GM19468 (cell line): Measurements from ENCODE around the gene MPZ.
A peak's percentile ranks its signal among the peaks of the same experiment; 100 is the strongest.
"Not testable (repeated sequence)": the region's sequence is repeated elsewhere in the genome, so short reads cannot be mapped to it uniquely, and the experiment has no call there.

Experiments
- ATAC-seq: cut with Tn5 transposase; IDR thresholded peaks from one replicate; pipeline ENCODE4 v1.9.1; 2021; ENCODE audit warnings: mild to moderate bottlenecking, moderate library complexity, moderate number of reproducible peaks; ENCODE audit not compliant: unreplicated experiment; ENCODE audit errors: extremely low read depth

MPZ gene

DNA sequence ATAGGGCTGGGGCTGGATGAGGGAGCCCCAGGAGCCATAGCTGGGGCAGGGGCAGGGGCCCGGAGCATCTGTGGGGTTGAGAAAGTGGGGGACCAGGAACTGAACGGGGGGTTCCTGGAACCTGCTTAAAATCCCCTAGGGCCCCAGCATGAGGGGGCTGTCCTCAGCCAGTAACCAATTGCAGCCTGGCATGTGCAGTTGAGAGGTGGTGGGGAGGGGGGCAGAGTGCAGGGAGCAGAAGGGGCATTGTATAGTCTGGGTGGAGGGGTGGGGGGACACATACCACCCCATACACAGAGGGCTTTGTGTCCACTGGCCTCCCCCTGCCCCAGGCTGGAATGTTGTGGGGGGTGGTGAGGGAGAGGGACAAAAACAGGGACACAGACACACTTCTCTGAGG is at the start of gene MPZ:
Gene MPZ (minus strand): TSS at position 101 of the 400 bp plus-strand sequence. CDS start 63 bp downstream, at position 38.
- no peak for ATAC-seq

DNA sequence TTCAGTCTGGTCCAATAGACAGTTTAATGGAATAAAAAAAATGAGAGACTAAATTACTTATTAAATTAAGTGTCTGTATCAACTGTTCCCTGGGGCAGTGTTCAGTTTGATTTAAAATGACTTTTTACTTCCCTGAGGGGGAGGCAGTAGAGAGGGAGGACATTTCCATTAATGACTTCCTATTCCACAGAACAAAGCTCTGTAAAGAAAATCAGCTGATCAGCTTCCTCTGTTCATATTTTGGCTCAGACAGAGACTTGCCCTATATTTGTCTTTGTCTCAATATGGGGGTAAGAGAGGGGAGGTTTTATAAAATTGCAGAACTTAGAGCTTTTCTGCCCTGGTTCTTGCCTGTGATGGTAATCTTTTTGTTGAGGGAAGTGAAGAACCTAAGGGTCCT is 49.5 kb upstream of the MPZ start:
- ATAC-seq = no peak

DNA sequence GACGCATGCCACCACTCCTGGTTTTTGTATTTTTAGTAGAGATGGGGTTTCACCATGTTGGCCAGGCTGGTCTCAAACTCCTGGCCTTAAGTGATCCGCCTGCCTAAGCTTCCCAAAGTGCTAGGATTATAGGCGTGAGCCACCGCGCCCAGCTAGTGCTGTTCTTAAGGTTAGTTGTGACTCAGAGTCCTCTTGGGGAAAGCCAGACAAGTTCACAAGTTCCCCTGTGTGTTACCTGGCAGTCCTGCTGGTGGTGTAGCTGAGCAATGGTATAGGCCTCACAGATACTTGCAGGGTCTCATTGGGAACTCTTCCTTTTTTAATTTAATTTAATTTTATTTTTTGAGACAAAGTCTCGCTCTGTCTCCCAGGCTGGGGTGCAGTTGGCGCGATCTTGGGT is 47.3 kb upstream of the MPZ start:
- ATAC-seq = no peak

DNA sequence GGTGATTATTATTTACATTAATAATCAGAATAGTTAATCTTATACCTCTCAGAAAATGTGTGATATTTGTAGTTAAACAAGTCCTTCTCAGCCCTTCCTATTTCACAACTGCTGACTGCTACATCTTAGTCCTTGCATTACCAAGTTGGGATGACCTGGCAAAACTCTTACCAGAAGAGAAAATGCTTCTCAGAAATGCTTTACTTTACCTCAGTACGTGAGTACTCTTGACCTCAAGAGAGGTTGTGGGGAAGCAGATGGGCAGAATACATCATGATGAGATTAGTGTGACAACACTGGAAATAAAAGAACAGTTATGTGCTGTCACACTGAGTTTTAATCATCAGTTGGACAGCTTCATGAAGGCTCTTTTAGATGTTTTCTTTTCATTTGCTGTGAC is 41.7 kb upstream of the MPZ start:
- no peak for ATAC-seq

DNA sequence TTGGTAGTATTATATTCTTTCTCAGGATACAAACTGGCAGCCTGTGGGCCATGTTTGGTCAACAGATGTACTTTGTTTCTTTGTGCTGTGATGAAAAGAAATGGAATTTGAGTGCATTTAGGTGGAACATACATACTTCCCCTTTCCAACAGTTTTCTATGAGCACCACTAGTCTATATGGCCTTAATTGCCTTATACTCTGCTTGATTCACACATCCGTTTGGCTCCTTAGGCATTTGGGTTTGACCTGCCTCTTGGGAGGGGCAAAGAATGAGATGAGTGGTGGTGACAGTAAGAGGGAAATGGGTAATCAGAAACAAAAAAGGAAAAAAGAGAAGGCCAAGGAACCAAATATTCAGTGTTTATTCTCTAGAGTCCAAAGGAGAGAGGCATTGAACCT is 40.9 kb upstream of the MPZ start:
- no peak for ATAC-seq

DNA sequence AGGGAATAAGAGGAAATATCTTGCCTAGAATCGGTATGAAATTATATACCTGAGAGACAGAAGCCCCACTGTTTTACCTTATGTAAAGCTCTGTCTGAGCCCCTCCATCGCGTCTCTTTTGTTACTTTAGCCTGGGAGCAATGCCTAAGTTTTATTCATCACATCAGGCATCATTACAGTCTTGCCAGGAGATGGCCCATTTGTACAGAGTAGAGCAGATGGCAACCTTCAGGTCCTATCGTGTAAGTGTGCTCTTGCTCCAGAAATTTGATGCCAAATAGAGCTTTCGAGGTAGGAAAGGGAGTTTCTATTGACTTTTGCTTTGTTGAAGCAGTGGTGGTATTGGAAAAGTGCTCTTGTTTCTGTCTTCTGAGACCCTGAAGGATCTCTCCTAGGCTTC is 33.1 kb upstream of the MPZ start:
- ATAC-seq = no peak

DNA sequence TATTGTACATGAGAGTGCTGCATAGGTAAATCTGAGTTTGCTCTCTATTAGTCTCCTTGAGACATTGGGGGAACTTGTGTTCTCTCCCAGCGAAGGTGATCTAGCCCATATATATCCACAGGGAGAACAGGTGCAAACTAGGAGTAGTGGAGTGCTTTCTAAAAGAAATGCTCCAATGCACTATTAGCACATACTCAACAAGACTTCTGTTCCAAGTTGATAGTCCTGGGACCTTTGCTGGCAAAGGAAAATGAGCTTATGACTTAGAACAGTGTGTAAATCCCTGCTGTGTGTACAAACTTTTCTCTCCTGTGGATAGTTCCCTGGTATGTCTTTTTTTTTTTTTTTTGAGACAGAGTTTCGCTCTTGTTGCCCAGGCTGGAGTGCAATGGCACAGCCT is 32.4 kb upstream of the MPZ start:
- ATAC-seq = no peak

DNA sequence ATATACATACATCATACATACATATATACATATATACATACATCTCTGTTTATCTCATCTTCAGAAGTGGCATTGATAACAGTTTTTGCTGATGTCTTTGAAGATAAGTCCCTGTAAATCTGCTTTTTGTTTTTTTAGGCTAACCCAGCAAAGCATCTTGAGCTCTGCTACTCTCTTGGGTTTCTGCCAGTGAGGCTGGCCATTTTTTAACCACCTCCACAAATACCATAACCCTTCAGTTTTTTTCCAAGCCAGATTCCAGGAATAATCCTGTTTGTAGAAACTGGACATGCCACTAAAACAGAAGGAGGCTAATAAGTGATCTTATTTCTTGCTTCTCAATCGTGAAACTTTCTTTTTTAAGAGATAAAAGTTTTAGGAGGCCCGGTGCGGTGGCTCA is 26.0 kb upstream of the MPZ start:
- no peak for ATAC-seq

DNA sequence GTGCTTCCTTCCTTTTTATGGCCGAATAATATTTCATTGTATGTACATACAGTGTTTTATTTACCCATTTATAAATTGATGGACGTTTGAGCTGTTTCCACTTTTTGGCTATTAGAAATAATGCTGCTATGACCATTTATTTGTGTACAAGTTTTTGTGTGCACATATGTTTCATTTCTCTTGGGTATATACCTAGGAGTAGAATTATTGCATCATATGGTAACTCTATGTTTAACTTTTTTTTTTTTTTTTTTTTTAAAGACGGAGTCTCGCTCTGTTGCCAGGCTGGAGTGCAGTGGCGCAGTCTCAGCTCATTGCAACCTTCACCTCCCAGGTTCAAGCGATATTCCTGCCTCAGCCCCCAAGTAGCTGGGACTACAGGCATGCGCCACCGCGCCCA is 23.4 kb upstream of the MPZ start:
- ATAC-seq = no peak

DNA sequence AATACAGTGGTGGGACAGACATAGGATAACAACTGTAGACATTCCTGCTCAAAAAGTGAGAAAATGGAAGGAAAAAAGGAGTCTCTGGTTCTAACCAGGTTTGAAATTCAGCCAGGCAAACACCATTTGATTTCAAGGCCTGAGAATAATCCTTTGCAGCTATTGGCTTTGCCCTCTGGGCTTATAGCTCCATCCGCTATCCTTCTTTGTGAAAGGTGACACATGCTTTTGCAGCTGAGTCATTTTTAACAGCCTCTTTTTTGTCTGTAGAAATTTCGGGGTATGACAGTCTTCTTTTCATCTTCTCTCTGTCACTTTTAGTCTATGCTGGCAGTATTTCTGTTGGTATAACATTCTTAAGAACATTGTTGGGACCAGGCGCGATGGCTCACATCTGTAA is 20.6 kb upstream of the MPZ start:
- no peak for ATAC-seq

DNA sequence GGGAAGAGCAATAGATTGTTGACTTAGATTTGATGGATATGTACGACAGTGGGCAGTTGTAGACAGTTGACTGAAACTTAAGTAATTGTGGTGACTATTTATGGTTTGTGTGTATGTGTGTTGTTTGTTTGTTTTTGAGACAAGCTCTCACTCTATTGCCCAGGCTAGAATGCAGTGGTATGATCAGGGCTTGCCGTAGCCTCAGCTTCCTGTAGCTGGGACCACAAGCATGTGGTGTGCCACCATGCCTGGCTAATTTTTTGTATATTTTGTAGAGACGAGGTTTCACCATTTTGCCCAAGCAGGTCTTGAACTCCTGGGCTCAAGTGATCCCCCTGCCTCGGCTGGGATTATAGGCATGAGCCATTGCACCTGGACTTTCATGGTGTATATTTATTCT is 14.3 kb upstream of the MPZ start:
- no peak for ATAC-seq

DNA sequence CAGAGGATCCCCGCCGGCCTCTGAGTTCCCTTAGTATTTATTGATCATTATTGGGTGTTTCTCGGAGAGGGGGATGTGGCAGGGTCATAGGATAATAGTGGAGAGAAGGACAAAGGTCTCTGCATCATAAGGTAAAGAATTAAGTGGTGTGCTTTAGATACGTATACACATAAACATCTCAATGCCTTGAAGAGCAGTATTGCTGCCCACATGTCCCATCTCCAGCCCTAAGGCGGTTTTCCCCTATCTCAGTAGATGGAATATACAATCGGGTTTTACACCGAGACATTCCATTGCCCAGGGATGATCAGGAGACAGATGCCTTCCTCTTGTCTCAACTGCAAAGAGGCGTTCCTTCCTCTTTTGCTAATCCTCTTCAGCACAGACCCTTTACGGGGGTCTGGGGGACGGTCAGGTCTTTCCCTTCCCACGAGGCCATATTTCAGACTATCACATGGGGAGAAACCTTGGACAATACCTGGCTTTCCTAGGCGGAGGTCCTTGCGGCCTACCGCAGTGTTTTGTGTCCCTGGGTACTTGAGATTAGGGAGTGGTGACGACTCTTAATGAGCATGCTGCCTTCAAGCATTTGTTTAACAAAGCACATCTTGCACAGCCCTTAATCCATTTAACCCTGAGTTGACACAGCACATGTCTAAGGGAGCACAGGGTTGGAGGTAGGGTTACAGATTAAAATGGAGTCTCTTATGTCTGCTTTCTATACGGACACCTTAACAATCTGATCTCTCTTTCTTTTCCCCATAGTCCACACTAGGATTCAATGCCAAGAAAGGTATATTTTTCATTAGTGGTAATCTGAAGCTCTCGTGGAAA is 6.3 kb upstream of the MPZ start:
- ATAC-seq = not testable (repeated sequence)

DNA sequence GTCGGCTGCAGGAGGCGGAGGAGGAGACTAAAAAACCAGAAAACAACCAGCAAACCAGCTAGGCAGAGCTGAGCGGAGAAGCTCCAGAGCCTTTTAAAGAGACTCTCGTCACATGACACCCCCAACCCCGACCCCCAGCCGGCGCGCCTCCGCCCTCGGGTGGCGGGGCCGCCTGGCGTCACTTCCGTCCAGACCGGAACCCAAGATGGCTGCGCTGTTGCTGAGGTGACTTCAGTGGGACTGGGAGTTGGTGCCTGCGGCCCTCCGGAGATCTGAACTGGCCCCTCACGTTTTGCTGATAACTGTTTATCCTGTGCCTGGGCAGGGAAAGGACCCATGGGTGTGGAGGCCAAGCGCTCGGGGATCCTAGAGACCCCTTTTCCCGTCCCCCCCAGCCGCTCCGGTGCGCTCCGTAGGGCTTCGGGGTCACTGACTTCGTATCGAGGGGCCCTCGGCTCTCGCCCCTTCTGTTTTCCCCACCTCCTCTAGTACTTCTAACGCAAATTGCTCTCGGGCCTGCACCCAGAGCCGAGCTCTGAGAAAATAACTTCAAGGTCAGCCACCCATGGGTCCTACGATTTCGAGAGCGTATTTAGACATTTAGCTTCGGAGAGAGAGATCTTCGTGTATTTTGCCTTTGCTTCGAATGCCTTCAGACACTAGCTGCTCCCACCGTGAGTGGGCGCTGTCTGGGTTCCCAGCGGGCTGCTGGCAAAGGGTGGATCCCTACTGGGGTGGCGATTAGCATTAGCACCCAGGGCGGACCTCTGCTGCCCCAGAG is 4.6 kb upstream of the MPZ start, which contains the start of gene SDHC:
Gene SDHC (plus strand): TSS at position 181 of the 781 bp plus-strand sequence. CDS start 25 bp downstream, at position 206.
- peak; percentile 80 for ATAC-seq

DNA sequence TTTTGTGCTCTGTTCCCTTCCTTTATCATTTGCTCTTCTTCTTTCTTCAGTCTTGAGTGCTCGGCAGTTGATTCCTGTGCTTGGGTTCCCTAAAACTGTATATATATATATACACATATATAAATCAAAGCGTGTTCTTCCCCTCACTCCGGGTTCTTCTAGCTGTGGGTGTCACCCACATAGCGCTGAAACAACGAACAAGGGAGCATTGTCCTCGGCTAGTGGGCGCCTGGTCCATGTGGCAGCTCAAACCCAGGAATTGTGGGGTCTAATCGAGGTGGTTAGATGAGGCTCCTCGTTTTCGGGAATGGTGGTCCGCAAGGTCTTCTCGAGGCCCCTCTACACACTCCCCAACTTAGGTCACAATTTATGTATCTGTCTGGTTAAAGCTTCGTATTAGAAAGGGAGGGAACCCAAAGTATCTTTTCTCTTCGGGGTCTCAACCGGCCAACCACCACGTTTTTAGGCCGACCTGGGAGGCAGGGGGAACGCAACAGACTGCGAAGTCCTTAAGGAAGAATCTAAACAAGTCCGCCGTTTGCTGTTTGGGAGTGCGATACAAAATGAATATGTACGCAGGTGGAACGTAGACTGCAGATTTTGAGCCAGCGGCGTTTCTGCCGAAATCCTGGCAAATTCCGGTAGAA is 3.9 kb upstream of the MPZ start:
- ATAC-seq = no peak

DNA sequence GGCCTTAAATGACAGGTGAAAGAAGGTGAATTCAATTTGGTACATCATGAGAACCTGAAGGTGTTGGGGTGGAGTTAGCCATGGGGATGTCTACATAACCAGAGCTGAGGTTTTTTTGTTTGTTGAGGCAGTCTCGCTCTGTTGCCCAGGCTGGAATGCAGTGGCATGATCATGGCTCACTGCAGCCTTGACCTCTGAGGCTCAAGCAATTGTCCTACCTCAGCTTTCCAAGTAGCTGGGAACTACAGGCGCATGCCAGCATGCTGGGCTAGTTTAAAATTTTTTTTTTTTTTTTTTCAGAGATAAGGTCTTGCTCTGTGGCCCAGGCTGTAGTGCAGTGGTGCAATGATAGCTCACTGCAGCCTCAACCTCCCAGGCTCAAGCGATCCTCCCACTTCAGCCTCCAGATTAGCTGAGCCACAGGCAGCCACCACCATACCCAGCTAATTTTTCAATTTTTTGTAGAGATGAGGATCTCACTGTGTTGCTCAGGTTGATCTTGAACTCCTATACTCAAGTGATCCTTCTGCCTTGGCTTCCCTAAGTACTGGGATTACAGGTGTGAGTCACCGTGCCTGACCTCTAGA is 1.9 kb upstream of the MPZ start:
- no peak for ATAC-seq

DNA sequence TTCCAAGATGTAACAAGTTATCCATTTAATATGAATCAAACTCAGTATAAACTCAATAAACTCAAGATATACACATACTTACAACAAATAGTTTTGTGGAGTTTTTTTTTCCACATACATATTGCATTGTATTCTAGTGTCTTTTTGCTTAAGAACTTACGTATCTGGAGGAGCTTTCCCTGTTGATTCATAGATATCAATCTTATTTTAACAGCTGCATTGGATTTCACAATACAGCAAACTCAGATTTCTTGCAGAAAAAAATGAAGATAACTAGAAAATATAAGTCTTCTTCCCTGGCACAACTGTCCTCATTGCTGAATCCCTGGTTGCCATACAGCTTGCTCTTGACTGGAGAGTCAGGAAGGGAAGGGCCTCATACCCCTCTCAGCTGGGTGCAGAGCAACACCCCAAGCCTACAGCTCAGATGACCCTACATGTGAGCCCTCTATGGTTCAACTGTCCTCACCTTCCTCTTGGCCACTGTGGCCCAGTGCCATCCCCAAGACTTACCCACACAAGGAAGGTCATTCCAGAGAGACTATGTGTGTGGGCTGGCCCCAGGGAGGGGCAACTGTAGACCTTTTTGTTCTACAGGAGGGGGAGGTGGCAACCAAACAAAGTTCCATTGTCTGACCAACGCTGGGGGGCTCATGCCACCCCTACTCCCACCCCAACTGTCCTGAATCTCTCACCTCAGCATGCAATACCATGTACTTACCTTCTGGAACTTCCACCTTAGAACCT is 1.7 kb downstream of the MPZ start:
- ATAC-seq = no peak

DNA sequence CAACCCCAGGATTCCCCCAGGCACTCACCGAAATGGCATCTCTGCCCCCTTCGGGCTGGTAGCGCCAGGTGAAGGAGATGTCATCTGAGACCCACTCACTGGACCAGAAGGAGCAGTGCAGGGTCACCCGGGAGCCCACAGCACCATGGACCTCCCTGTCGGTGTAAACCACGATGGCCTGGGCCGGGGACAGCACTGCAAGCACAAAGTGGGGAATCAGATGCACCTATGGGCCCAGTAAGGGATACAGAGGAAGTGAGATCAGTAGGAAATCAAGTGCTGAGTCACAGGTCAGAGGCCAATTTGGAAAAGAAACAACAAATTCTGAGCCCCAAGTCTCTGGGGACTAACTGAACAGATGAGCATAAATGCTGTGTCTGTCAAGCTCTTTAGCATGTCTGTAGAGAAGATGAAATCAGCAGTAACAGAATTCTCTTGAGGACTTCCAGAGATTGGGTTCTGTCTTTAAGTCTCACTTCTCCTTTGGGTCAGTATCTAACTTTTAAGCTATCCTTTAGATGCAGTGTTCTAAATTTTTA is 2.5 kb downstream of the MPZ start:
- ATAC-seq = no peak

DNA sequence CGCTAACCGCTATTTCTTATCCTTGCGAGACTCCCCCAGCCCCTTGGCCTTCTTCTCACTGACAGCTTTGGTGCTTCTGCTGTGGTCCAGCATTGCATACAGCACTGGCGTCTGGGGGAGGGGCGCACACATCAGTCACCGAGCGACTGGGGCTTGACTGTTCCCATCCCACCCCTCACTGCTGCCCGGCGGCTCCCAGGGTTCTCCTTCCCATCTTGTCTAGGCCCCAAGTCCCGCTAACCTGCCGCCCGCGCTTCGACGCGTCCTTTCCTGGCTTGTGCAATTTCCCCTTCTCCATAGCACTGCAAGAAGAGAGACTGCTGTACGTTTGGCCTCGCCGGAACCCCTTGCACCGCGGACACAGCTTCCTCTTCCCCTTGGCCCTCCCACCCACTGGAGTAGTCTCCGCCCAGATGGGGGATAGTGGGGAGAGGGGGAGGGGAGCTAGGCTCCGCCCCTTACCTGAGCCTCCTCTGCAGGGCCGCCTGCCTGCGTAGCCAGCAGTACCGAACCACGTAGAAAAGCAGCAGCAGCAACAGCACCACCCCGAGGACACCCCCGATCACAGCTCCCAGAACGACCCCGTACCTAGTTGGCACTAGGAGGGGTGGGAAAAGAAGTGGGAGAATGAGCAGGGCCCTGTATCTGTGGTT is 3.8 kb downstream of the MPZ start:
- ATAC-seq = no peak
